Ammon's horn (tissue), 1 donor: ENCODE results near the gene JAK1.
A peak's percentile ranks its signal among the peaks of the same experiment; 100 is the strongest.
"Not testable (repeated sequence)": the region's sequence is repeated elsewhere in the genome, so short reads cannot be mapped to it uniquely, and the experiment has no call there.

ENCODE experiments used
- DNase-seq: peaks from one replicate; pipeline ENCODE4 v3.0.0-alpha.2; 2016; ENCODE audit warnings: low spot score

JAK1 gene

GRCh38 chr1:64839732-64840405 is 126.5 kb downstream of the JAK1 start:
- DNase-seq = no peak

GRCh38 chr1:64839261-64839660 is 127.1 kb downstream of the JAK1 start:
- DNase-seq = no peak

GRCh38 chr1:64838486-64838885 is 127.9 kb downstream of the JAK1 start:
- no peak for DNase-seq

- DNase-seq = no peak
Measured at GRCh38 chr1:64836802-64837201, 129.5 kb downstream of the JAK1 start.

- no peak for DNase-seq
Measured at GRCh38 chr1:64834734-64835133, 131.6 kb downstream of the JAK1 start.

- no peak for DNase-seq
Measured at GRCh38 chr1:64830030-64830651, 136.2 kb downstream of the JAK1 start.

DNA sequence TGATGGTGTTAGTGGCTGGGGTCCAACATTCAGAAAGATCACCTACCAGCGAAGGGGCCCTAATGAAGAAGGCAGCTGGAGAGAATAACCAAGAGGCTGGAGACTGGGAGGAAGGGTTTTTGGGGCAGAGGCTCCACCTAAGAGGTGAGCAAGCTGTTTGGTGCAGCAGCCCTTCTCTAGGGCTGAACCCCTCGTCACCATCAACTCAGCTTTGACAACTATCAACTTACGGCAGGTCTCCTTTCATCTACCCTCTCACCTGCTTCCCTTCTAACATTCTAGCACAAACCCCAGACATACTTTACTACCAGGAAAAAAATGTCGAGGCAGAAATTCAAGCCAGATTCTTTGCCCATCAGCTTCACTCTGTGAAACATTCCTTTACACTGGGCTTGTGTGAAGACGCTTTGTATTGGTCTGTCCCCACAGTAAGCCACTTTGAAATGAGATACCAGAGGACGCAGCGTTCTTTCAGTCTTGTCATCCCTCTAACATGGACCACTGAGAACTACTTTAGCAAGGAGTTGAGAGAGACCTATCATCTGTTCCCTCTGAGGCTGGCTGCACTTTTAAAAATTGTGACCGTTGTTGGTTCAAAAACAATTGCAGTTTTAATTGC is 136.8 kb downstream of the JAK1 start:
- DNase-seq = no peak

DNA sequence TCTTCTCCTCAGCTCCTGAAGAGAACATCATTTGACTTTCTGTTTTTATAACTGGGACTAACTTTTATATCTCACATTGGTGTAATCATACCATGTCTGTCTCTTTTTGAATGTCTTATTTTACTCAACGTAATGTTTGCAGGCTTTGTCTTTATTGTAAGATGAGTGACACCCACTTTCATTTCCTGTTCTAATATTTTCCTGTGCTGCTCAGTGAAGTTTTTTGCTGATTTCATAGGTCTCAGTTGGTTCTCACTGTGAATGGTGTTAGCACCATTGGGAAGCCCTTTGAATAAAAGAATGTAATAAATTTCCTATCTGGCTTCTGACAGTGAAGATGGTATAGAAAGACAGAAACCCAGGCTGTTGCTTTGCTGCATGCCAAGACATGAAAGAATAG is 137.5 kb downstream of the JAK1 start:
- no peak for DNase-seq

- no peak for DNase-seq
Measured at GRCh38 chr1:64826991-64827390, 139.4 kb downstream of the JAK1 start.

- DNase-seq = peak; percentile 85
Measured at GRCh38 chr1:64823691-64824476, 142.5 kb downstream of the JAK1 start.

DNA sequence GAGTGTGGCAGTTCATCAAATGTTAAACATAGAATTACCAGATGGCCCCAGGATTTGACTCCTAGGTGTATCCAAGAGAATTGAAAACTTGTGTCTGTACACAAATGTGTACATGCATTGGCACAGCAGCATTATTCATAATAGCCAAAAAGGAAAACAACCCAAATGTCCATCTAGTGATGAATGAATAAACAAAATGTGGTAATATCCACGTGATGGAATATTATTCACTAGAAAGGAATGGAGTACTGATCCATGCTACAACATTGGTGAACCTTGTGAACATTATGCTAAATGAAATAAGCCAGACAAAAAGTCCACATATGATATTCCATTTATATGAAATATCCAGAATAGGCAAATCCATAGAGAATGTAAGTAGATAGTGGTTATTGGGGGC is 143.7 kb downstream of the JAK1 start:
- no peak for DNase-seq

- not testable (repeated sequence) for DNase-seq
Measured at GRCh38 chr1:64820572-64820971, 145.8 kb downstream of the JAK1 start.

GRCh38 chr1:64817364-64817763 is 149.0 kb downstream of the JAK1 start:
- not testable (repeated sequence) for DNase-seq

- no peak for DNase-seq
Measured at GRCh38 chr1:64814427-64814826, 151.9 kb downstream of the JAK1 start.

- no peak for DNase-seq
Measured at GRCh38 chr1:64811131-64811530, 155.2 kb downstream of the JAK1 start.

- DNase-seq = no peak
Measured at GRCh38 chr1:64810001-64810400, 156.3 kb downstream of the JAK1 start.

- DNase-seq = no peak
Measured at GRCh38 chr1:64809309-64809708, 157.0 kb downstream of the JAK1 start.

GRCh38 chr1:64801851-64802523 is 164.4 kb downstream of the JAK1 start:
- DNase-seq = no peak

GRCh38 chr1:64798872-64799271 is 167.5 kb downstream of the JAK1 start:
- no peak for DNase-seq

GRCh38 chr1:64790832-64791487 is 175.4 kb downstream of the JAK1 start:
- no peak for DNase-seq
